Hepatocyte (in vitro differentiated cells): ENCODE data around the gene UBL4A. TPM values are rescaled to one million over a fixed set of nuclear protein-coding genes. Genes with fewer than 3 reads are reported as not detected.

Experiments
- DNase-seq: peaks from one replicate; pipeline ENCODE4 v3.0.0-alpha.2; 2016; ENCODE audit warnings: low spot score
- H2AFZ ChIP-seq: fragments of 200-600 bp; sonication (generic); 2 replicates; pipeline ENCODE4 v1.6.0; 2016; ENCODE audit warnings: antibody characterized with exemption, mild to moderate bottlenecking
- H3K27ac ChIP-seq: fragments of 200-600 bp; sonication (generic); 2 replicates; pipeline ENCODE4 v1.5.1; 2016; ENCODE audit warnings: mild to moderate bottlenecking
- H3K27me3 ChIP-seq: fragments of 200-600 bp; sonication (generic); 2 replicates; pipeline ENCODE4 v1.6.1; 2016
- H3K36me3 ChIP-seq: fragments of 200-600 bp; sonication (generic); replicated peaks from 2 replicates; pipeline ENCODE4 v1.5.1; 2016; ENCODE audit warnings: low read depth; ENCODE audit not compliant: insufficient read depth
- H3K4me1 ChIP-seq: fragments of 200-600 bp; sonication (generic); 2 replicates; pipeline ENCODE4 v1.5.1; 2016; ENCODE audit warnings: mild to moderate bottlenecking, moderate library complexity; ENCODE audit not compliant: insufficient read depth
- H3K4me2 ChIP-seq: fragments of 200-600 bp; sonication (generic); 2 replicates; pipeline ENCODE4 v1.6.0; 2016
- H3K4me3 ChIP-seq: fragments of 200-600 bp; sonication (generic); 2 replicates; pipeline ENCODE4 v1.5.1; 2016; ENCODE audit warnings: mild to moderate bottlenecking
- H3K79me2 ChIP-seq: fragments of 200-600 bp; sonication (generic); 2 replicates; pipeline ENCODE4 v1.6.0; 2017; ENCODE audit warnings: mild to moderate bottlenecking
- H3K9me2 ChIP-seq: fragments of 200-600 bp; sonication (generic); replicated peaks from 2 replicates; pipeline ENCODE4 v1.6.0; 2017; ENCODE audit warnings: mild to moderate bottlenecking; ENCODE audit not compliant: insufficient read depth
- H3K9me3 ChIP-seq: fragments of 200-600 bp; sonication (generic); 2 replicates; pipeline ENCODE4 v1.5.1; 2016; ENCODE audit warnings: low read depth, mild to moderate bottlenecking
- H4K20me1 ChIP-seq: fragments of 200-600 bp; sonication (generic); 2 replicates; pipeline ENCODE4 v1.6.0; 2016; ENCODE audit warnings: mild to moderate bottlenecking; ENCODE audit not compliant: insufficient read depth, poor library complexity, severe bottlenecking
- CTCF ChIP-seq: fragments of 200-600 bp; sonication (generic); IDR thresholded peaks from 2 replicates; pipeline ENCODE4 v1.5.1; 2016; ENCODE audit warnings: antibody characterized with exemption, mild to moderate bottlenecking; ENCODE audit not compliant: poor library complexity
- EZH2 ChIP-seq: fragments of 200-600 bp; sonication (generic); IDR thresholded peaks from 2 replicates; pipeline ENCODE4 v1.6.1; 2016; ENCODE audit warnings: antibody characterized with exemption, mild to moderate bottlenecking, borderline replicate concordance
- EZH2phosphoT487 ChIP-seq: fragments of 200-600 bp; sonication (generic); IDR thresholded peaks from one replicate; pipeline ENCODE4 v1.6.1; 2018; ENCODE audit warnings: antibody characterized with exemption, mild to moderate bottlenecking, low read depth, moderate library complexity; ENCODE audit not compliant: unreplicated experiment, severe bottlenecking
- WGBS: methylation state at CpG from one replicate; pipeline ENCODE4 v1.1.6; 2016; ENCODE audit warnings: low lambda C conversion rate; ENCODE audit errors: missing lambda C conversion rate; 5-methylcytosine and 5-hydroxymethylcytosine counted together
- polyA plus RNA-seq: library from polyadenylated mRNA; unstranded; fragments of >200 nt; fragmentation: Nextera tagmentation; extraction: Ambion mirVana; gene quantifications from 2 replicates; pipeline ENCODE4 v1.2.1, GENCODE V29; 2016
- total RNA-seq: library from RNA; depleted of rRNA; stranded (reverse); fragments of >200 nt; gene quantifications from 2 replicates; pipeline ENCODE4 v1.2.3, GENCODE V29; 2014

UBL4A gene
- total and polyA plus RNA-seq, 2 experiments from 2014 or later: 25.0 to 34.0 TPM

DNA sequence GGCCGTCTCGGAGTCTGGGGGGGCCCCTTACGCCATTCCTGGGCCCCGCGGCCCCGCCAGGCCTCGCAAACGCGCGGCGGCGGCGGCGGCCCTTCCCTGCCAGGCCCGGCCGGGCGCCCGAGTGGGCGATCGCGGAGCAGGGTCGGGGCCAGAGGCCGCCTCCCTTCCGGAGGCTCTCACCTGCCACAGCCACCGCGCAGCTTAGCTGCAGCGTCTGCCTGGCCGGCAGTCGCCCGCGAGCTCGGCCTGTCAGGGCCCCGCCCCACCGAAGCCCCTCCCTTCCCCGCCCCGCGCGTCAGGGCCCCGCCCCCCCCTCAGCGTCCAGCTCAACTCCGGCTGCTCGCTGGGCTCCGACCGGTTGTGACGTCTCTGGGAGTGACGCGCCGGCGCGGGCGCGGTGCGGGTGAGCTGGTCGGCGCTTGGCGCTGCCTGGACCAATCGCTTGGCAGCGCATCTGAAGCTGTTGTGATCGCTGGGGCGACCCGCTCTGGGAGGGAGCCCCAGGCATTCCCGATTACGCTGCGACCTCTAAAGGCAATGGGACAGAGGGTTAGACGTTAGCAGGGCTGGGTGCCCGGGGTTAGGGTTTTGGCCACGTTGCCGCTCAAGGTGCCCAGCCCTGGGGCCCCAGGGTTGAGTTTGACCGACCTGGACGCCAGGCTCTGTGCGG, 4.1 kb upstream of the UBL4A start, which contains the start of gene SLC10A3:
SLC10A3 (minus strand) TSS at position 216 of the 670 bp plus-strand sequence. CDS start 1,689 bp downstream, outside the sequence.
- peak within 1 kb of the TSS; percentile 85 for H2AFZ ChIP-seq
- WGBS: 42% methylated on average over 50 of the region's 71 CpGs
- no peak for TF ChIP-seq CTCF
- no peak for TF ChIP-seq EZH2phosphoT487
- TF ChIP-seq EZH2: no peak

DNA sequence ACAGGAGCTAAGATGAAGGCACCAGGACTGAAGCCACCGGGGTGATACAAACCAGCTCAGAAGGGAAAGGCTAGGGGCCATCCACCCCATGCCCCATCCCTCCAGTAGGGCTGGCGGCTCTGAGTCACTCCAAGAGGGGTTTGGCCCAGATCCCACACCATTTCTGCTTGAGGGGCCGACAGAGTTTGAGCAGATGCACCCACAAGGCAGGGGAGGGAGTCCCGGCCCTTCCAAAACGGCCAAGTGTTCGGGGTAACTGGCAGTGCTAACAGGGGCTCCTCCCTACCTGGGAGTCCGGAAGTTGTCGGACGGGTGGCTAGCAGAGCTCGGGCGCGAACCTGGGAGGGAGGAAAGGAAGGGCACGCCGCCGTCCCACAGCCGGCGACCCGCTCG, 3.6 kb upstream of the UBL4A start:
- H3K9me3 ChIP-seq: no peaks in the 10 kb centered on the region

More for the DNA sequence above, 4.1 kb upstream of the UBL4A start, which contains the start of gene SLC10A3:
- peak; percentile 95 for DNase-seq
- Histone ChIP-seq H3K27ac (peak within 1 kb of the TSS; percentile 97), H3K27me3 (no peaks in the 10 kb centered on the region), H3K4me3 (peak within 1 kb of the TSS; percentile 46), H4K20me1 (no peaks in the 10 kb centered on the region), H3K79me2 (peaks cover 3% of the 10 kb centered on the region), H3K9me2 (no peaks in the 10 kb centered on the region), H3K4me1 (peaks cover 2% of the 10 kb centered on the region), H3K36me3 (no peaks in the 10 kb centered on the region), H3K4me2 (peak within 1 kb of the TSS; percentile 81), H3K9me3 (no peaks in the 10 kb centered on the region)

GRCh38 chrX:154489182-154489581, 2.8 kb upstream of the UBL4A start:
- Histone ChIP-seq H3K79me2 (peaks cover 5% of the 10 kb centered on the region), H3K9me3 (no peaks in the 10 kb centered on the region), H3K27ac (peak overlapping the region; percentile 94), H3K4me3 (no peak overlapping the region), H2AFZ (no peak overlapping the region), H3K27me3 (no peaks in the 10 kb centered on the region), H3K4me2 (peak overlapping the region; percentile 81), H3K9me2 (no peaks in the 10 kb centered on the region), H4K20me1 (no peaks in the 10 kb centered on the region), H3K36me3 (no peaks in the 10 kb centered on the region), H3K4me1 (peaks cover 2% of the 10 kb centered on the region)
- TF ChIP-seq EZH2phosphoT487 (no peak), EZH2 (no peak), CTCF (no peak)
- 92% methylated on average over 4 of the region's 4 CpGs for WGBS
- no peak for DNase-seq

More for the DNA sequence above, 3.6 kb upstream of the UBL4A start:
- Histone ChIP-seq H3K79me2 (peaks cover 5% of the 10 kb centered on the region), H3K4me2 (peak overlapping the region; percentile 81), H3K4me3 (peak overlapping the region; percentile 38), H4K20me1 (no peaks in the 10 kb centered on the region), H3K36me3 (no peaks in the 10 kb centered on the region), H3K27ac (peak overlapping the region; percentile 94), H3K9me2 (no peaks in the 10 kb centered on the region), H2AFZ (no peak overlapping the region), H3K27me3 (no peaks in the 10 kb centered on the region), H3K4me1 (peaks cover 2% of the 10 kb centered on the region)
- DNase-seq: peak; percentile 45
- TF ChIP-seq CTCF: no peak
- no peak for TF ChIP-seq EZH2phosphoT487
- TF ChIP-seq EZH2: no peak
- WGBS: 52% methylated on average over 10 of the region's 19 CpGs
